AG04450 (cell line): ENCODE results near the gene MORC1. TPM values are rescaled to one million over a fixed set of nuclear protein-coding genes. Genes with fewer than 3 reads are reported as not detected.

Experiments used
- CTCF ChIA-PET: fragments of 300-600, 350-600 bp; formaldehyde crosslinking; extraction: SDS; loops from one replicate; lab custom pipeline; 2022; ENCODE audit warnings: antibody characterized with exemption, inconsistent platforms; lab: Charles Lee
- POLR2A ChIA-PET: fragments of 350-600 bp; formaldehyde crosslinking; extraction: SDS; loops from one replicate; lab custom pipeline; 2021; ENCODE audit warnings: antibody characterized with exemption, inconsistent platforms; lab: Yijun Ruan, JAX
- DNase-seq: peaks from one replicate; pipeline ENCODE4 v3.0.0-alpha.2; 2011; ENCODE audit warnings: low read depth, low spot score
- H3K27ac ChIP-seq: one replicate; pipeline ENCODE4 v1.5.1; 2012; ENCODE audit warnings: low read depth, low read length, control low read depth
- H3K27me3 ChIP-seq: one replicate; pipeline ENCODE4 v1.6.0; 2012; ENCODE audit warnings: low read length; ENCODE audit not compliant: control insufficient read depth, insufficient read depth
- H3K4me3 ChIP-seq: 2 replicates; pipeline ENCODE4 v1.5.1; 2011; ENCODE audit warnings: mild to moderate bottlenecking, low read depth, low read length, control low read depth
- H3K9me3 ChIP-seq: 2 replicates; pipeline ENCODE4 v1.5.1; 2012; ENCODE audit warnings: low read length; ENCODE audit not compliant: control insufficient read depth, insufficient read depth
- polyA plus RNA-seq: library from polyadenylated mRNA; depleted of rRNA; stranded (reverse); fragments of >200 nt; gene quantifications from 2 replicates; pipeline ENCODE4 v1.2.3, GENCODE V29; 2011
- TF ChIP-seq, protein P1 (sequence below): IDR thresholded peaks from 2 replicates; pipeline ENCODE4 v1.5.1; 2011; ENCODE audit warnings: low read depth, low read length, control low read depth, inconsistent platforms

The MORC1 gene
- polyA plus RNA-seq, 1 experiment, result not detected

DNA sequence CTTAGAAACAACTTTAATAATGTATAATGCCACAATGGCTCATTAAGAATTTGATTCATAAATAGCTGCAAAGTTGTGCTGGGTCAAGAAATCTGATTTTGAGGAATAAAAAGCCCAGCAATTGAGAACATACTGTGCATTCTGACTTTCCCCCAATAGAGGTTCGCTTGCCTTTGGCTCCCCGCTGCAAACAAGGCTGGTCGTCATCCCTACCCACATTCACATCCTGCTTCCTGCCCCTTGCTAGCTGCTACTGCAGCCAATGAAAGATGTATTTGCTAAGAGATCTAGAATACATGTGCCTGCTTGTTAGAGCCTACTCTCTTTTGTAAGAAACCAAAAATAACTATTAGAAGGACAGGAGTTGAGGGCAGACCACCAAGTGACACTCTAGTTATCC is 112.5 kb downstream of the MORC1 start:
- no peak for DNase-seq
- ChIA-PET CTCF (interaction anchor here (0.8 to 3.0 kb wide), 3 partner anchors 13 to 343 kb away, joined by 3 to 10 read pairs (median 3); no protein-coding TSS in a partner anchor), POLR2A (no interaction called here)
- Histone ChIP-seq H3K9me3 (no peaks in the 10 kb centered on the region), H3K27me3 (no peaks in the 10 kb centered on the region), H3K4me3 (no peak overlapping the region), H3K27ac (no peak overlapping the region)
- TF ChIP-seq, protein P1, sequence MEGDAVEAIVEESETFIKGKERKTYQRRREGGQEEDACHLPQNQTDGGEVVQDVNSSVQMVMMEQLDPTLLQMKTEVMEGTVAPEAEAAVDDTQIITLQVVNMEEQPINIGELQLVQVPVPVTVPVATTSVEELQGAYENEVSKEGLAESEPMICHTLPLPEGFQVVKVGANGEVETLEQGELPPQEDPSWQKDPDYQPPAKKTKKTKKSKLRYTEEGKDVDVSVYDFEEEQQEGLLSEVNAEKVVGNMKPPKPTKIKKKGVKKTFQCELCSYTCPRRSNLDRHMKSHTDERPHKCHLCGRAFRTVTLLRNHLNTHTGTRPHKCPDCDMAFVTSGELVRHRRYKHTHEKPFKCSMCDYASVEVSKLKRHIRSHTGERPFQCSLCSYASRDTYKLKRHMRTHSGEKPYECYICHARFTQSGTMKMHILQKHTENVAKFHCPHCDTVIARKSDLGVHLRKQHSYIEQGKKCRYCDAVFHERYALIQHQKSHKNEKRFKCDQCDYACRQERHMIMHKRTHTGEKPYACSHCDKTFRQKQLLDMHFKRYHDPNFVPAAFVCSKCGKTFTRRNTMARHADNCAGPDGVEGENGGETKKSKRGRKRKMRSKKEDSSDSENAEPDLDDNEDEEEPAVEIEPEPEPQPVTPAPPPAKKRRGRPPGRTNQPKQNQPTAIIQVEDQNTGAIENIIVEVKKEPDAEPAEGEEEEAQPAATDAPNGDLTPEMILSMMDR, result no peak

DNA sequence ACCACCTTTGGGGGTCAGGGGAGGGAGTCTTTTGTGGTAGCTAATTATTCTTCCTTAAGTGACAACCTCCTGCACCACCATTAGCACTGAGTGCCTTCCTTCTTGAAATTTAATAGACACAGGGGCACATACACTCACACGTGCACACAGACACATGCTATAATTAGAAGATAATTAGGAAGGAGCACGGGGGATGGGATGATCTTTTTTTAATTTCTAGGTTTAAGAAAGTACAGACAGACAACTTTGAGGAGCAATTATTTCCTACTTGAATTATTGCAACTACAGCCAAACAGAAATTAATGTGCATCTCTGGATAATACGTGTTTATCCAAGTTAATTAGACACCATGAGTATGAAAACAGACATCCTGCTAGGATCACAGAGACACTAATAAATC is 119.5 kb downstream of the MORC1 start:
- H3K4me3 ChIP-seq, result no peak overlapping the region
- ChIA-PET POLR2A (no interaction called here), CTCF (interaction anchor here (1.4 kb wide), 1 partner anchor 25 kb away, joined by 4 read pairs; no protein-coding TSS in a partner anchor)
- H3K27ac ChIP-seq, result no peak overlapping the region
- H3K27me3 ChIP-seq, result no peaks in the 10 kb centered on the region
- H3K9me3 ChIP-seq, result no peaks in the 10 kb centered on the region
- TF ChIP-seq, protein P1, result no peak
- no peak for DNase-seq

DNA sequence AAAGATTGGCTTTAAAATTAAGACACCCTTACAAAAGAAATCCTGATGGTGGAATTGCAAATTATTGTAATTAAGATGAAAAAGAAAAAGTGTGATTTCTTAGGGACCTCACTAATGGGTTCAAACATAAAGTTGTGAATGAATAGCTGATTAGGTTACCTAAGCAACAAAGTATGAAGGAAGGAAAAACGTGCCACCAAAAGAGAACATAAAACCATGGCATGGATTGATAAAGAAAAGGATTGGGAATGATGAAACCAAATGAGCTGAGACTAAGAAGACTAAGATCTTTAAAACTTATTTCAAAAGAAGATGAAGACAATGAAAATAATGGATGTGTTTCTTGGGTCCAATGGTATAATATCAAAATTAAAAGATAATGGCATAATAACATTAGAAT is 132.1 kb downstream of the MORC1 start:
- H3K9me3 ChIP-seq, result no peaks in the 10 kb centered on the region
- TF ChIP-seq, protein P1, result no peak
- H3K27ac ChIP-seq, result no peak overlapping the region
- no peak overlapping the region for H3K4me3 ChIP-seq
- H3K27me3 ChIP-seq, result no peaks in the 10 kb centered on the region
- ChIA-PET POLR2A (no interaction called here), CTCF (no interaction called here)
- no peak for DNase-seq

DNA sequence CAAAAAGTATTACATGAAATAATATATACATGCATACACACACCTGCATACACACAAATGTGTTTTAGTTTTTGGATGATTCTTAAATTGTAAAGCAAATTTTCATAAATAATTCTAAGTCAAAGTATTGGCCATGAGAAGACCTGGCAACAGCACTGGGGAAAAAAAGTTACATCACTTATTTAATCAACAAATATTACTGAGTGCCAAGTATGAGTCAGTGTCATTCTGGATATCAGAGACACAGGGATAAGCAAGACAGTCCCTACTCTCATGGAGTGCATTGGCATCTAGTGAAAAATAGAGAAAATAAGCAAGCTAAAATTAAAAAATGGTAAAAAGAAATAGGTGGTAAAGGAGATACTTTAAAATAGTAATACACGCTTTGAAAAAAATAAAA is 134.9 kb downstream of the MORC1 start:
- no peak overlapping the region for H3K4me3 ChIP-seq
- ChIA-PET CTCF (no interaction called here), POLR2A (no interaction called here)
- DNase-seq, result no peak
- no peak overlapping the region for H3K27ac ChIP-seq
- TF ChIP-seq, protein P1, result no peak
- H3K27me3 ChIP-seq, result no peaks in the 10 kb centered on the region
- H3K9me3 ChIP-seq, result no peaks in the 10 kb centered on the region

DNA sequence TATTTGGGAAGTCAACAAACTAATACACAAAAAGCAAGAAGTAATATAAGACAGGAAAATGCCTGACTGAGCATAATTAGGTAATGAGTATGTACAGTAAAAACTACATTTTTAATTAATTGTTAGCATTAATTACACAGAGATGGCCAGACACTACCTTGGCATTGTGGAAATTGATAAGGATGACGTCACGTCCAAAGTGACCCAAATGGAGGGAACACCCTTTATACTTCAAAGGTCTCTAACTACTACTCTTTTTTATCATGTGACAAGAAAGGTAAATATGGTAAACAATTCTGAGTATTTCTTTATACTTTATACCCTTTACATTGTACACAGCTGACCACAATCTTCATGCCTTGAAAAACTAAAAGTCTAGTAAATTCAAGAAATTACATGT is 141.9 kb downstream of the MORC1 start:
- POLR2A ChIA-PET, result no interaction called here
- CTCF ChIA-PET, result no interaction called here

More for the DNA sequence above, 141.9 kb downstream of the MORC1 start:
- peaks cover 2% of the 10 kb centered on the region for H3K27me3 ChIP-seq
- no peak for DNase-seq
- TF ChIP-seq, protein P1, result no peak
- H3K27ac ChIP-seq, result no peak overlapping the region
- no peaks in the 10 kb centered on the region for H3K9me3 ChIP-seq
- H3K4me3 ChIP-seq, result no peak overlapping the region
